ENCODE measurements around the gene NKIRAS1.

NKIRAS1 gene

DNA sequence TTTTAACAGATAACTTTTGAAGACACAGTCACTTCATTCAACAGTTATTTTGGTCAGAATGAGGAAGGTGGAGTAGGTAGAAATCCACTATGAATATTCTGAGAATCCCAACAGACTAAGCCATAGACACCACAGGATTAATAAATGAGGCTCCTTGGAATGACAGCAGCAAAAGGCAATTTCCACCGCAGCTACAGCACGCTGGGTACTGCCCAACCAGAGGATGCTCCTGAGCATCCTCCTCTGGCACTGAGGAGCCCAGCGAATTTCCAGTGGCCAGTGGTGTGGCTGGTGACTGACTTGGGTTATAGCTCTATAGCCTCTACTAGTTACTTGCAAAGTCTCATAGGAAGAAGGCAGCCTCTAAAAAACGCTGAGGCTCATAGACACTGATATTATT is 24.6 kb upstream of the NKIRAS1 start:
- no peak for ATAC-seq
- TF ChIP-seq ZFP30 (CRISPR knock-in tag; IDR thresholded peaks at IDR 0.05) (no peak), ESRRG (CRISPR knock-in tag; IDR thresholded peaks at IDR 0.05) (no peak), ZNF565 (CRISPR knock-in tag; conservative IDR thresholded peaks at IDR 0.05; ENCODE audit: low read depth) (no peak), ZNF70 (CRISPR knock-in tag; IDR thresholded peaks at IDR 0.05) (no peak)

DNA sequence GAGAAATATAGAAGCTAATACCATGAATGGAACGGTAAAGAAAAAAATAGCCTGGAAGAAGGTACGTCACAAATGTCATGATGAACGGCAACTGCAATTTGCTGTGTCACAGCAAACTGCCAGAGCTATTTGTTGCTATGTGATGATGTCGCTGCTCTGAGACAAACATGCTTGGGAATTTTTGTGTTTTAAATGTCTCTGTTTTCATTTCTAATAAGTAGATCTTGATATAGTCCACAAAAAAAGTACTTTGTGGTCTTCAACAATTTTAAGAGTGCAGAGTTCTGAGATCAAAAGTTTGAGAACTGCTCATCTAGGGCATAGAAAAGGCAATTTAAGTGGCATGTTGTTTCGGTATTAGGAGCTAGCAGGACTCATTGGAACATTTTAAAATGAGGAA is 24.0 kb upstream of the NKIRAS1 start:
- 0 out of 2 replicates have a peak, but pooled peaks have one; percentile 31 for TF ChIP-seq ISL1 (CRISPR knock-in tag; IDR thresholded peaks at IDR 0.05)
- no peak for TF ChIP-seq ZC3H10 (CRISPR knock-in tag; IDR thresholded peaks at IDR 0.05)
- TF ChIP-seq ZNF70 (CRISPR knock-in tag; IDR thresholded peaks at IDR 0.05): no peak
- TF ChIP-seq ZNF565 (CRISPR knock-in tag; conservative IDR thresholded peaks at IDR 0.05; ENCODE audit: low read depth): no peak
- no peak for TF ChIP-seq RARB (CRISPR knock-in tag; IDR thresholded peaks at IDR 0.05)
- no peak for ATAC-seq

DNA sequence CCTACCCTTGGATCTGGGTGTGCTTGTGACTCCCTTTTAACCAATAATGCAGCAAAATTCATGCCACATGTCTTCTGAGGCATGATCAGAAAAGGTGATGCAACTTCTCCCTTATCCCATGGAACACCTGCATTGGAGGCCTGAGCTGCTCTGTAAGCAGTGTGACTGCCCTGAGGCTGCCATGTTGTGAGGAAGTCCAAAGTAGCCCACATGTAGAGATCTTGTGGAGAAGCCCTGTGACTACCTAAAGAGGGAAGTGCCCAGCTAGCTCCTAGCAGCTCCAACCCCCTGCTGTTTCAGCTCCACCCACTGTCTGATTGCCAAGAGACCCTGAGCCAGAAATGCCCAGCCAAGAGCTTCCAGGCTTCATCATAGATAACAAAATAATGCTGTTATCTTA is 21.9 kb upstream of the NKIRAS1 start:
- TF ChIP-seq ZNF565 (CRISPR knock-in tag; conservative IDR thresholded peaks at IDR 0.05; ENCODE audit: low read depth): peak; percentile 83
- TF ChIP-seq, protein P1, sequence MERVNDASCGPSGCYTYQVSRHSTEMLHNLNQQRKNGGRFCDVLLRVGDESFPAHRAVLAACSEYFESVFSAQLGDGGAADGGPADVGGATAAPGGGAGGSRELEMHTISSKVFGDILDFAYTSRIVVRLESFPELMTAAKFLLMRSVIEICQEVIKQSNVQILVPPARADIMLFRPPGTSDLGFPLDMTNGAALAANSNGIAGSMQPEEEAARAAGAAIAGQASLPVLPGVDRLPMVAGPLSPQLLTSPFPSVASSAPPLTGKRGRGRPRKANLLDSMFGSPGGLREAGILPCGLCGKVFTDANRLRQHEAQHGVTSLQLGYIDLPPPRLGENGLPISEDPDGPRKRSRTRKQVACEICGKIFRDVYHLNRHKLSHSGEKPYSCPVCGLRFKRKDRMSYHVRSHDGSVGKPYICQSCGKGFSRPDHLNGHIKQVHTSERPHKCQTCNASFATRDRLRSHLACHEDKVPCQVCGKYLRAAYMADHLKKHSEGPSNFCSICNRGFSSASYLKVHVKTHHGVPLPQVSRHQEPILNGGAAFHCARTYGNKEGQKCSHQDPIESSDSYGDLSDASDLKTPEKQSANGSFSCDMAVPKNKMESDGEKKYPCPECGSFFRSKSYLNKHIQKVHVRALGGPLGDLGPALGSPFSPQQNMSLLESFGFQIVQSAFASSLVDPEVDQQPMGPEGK (CRISPR knock-in tag; IDR thresholded peaks at IDR 0.05; ENCODE audit: borderline replicate concordance): no peak
- no peak for ATAC-seq

DNA sequence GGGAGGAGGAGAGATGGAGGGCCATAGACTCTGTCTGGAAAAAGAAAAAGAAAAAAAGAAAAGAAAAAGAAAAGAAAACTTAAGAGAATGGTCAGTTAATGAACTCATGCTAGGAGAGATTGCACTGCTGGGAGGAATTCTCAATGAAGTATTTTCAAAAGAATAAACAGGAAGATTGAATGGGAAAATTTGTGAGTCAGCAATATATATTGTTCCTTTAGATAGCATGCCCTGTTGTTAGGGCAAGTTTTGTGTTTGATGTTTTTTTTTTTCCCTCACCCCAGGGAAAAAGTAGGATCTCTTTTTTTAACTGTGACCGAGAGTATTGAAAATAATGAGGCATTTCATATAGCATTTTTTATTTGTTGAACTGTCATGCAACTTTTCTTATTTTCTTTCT is 20.5 kb upstream of the NKIRAS1 start:
- TF ChIP-seq ZC3H10 (CRISPR knock-in tag; IDR thresholded peaks at IDR 0.05): no peak
- no peak for TF ChIP-seq ZFP3 (CRISPR knock-in tag; IDR thresholded peaks at IDR 0.05)
- TF ChIP-seq GLIS3 (CRISPR knock-in tag; IDR thresholded peaks at IDR 0.05): no peak
- TF ChIP-seq ZNF8 (CRISPR knock-in tag; IDR thresholded peaks at IDR 0.05): no peak
- no peak for TF ChIP-seq ISL1 (CRISPR knock-in tag; IDR thresholded peaks at IDR 0.05)
- no peak for TF ChIP-seq ZFP30 (CRISPR knock-in tag; IDR thresholded peaks at IDR 0.05)
- TF ChIP-seq CSDC2 (CRISPR knock-in tag; IDR thresholded peaks at IDR 0.05): no peak
- no peak for TF ChIP-seq SNAI2 (CRISPR knock-in tag; IDR thresholded peaks at IDR 0.05)
- TF ChIP-seq, protein P2, sequence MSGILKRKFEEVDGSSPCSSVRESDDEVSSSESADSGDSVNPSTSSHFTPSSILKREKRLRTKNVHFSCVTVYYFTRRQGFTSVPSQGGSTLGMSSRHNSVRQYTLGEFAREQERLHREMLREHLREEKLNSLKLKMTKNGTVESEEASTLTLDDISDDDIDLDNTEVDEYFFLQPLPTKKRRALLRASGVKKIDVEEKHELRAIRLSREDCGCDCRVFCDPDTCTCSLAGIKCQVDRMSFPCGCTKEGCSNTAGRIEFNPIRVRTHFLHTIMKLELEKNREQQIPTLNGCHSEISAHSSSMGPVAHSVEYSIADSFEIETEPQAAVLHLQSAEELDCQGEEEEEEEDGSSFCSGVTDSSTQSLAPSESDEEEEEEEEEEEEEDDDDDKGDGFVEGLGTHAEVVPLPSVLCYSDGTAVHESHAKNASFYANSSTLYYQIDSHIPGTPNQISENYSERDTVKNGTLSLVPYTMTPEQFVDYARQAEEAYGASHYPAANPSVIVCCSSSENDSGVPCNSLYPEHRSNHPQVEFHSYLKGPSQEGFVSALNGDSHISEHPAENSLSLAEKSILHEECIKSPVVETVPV (CRISPR knock-in tag; IDR thresholded peaks at IDR 0.05): no peak
- TF ChIP-seq, protein P3, sequence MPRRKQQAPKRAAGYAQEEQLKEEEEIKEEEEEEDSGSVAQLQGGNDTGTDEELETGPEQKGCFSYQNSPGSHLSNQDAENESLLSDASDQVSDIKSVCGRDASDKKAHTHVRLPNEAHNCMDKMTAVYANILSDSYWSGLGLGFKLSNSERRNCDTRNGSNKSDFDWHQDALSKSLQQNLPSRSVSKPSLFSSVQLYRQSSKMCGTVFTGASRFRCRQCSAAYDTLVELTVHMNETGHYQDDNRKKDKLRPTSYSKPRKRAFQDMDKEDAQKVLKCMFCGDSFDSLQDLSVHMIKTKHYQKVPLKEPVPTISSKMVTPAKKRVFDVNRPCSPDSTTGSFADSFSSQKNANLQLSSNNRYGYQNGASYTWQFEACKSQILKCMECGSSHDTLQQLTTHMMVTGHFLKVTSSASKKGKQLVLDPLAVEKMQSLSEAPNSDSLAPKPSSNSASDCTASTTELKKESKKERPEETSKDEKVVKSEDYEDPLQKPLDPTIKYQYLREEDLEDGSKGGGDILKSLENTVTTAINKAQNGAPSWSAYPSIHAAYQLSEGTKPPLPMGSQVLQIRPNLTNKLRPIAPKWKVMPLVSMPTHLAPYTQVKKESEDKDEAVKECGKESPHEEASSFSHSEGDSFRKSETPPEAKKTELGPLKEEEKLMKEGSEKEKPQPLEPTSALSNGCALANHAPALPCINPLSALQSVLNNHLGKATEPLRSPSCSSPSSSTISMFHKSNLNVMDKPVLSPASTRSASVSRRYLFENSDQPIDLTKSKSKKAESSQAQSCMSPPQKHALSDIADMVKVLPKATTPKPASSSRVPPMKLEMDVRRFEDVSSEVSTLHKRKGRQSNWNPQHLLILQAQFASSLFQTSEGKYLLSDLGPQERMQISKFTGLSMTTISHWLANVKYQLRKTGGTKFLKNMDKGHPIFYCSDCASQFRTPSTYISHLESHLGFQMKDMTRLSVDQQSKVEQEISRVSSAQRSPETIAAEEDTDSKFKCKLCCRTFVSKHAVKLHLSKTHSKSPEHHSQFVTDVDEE (CRISPR knock-in tag; IDR thresholded peaks at IDR 0.05): no peak
- no peak for ATAC-seq

DNA sequence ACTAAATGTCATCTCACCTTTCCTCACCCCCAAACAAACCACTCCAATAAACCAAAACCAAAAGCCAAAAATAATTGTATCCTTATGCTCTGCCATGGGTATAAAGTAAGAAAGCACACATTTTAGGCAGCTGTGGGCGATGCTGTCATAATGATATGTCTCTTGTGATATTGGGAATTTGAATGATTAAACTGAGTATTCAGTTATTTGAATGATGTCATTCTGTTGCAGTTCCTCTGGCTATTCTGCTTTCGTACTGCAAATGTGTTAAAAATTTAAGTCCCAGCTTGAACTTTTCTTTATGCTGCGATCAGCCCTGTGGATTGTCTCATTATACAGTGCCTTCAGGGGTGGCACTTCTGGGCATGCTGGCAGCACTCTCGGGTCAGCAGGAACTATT is 17.5 kb upstream of the NKIRAS1 start:
- TF ChIP-seq ARNTL (CRISPR knock-in tag; IDR thresholded peaks at IDR 0.05; ENCODE audit: borderline replicate concordance, low read depth): no peak
- TF ChIP-seq ZNF8 (CRISPR knock-in tag; IDR thresholded peaks at IDR 0.05): no peak
- TF ChIP-seq OSR1 (CRISPR knock-in tag; IDR thresholded peaks at IDR 0.05): no peak
- TF ChIP-seq, protein P3 (CRISPR knock-in tag; IDR thresholded peaks at IDR 0.05): no peak
- TF ChIP-seq, protein P4, sequence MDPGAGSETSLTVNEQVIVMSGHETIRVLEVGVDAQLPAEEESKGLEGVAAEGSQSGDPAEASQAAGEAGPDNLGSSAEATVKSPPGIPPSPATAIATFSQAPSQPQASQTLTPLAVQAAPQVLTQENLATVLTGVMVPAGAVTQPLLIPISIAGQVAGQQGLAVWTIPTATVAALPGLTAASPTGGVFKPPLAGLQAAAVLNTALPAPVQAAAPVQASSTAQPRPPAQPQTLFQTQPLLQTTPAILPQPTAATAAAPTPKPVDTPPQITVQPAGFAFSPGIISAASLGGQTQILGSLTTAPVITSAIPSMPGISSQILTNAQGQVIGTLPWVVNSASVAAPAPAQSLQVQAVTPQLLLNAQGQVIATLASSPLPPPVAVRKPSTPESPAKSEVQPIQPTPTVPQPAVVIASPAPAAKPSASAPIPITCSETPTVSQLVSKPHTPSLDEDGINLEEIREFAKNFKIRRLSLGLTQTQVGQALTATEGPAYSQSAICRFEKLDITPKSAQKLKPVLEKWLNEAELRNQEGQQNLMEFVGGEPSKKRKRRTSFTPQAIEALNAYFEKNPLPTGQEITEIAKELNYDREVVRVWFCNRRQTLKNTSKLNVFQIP (CRISPR knock-in tag; IDR thresholded peaks at IDR 0.05; ENCODE audit: borderline replicate concordance, low read depth): no peak
- no peak for TF ChIP-seq TOX (CRISPR knock-in tag; IDR thresholded peaks at IDR 0.05; ENCODE audit: borderline replicate concordance)
- no peak for TF ChIP-seq ISL1 (CRISPR knock-in tag; IDR thresholded peaks at IDR 0.05)
- no peak for TF ChIP-seq SNAI2 (CRISPR knock-in tag; IDR thresholded peaks at IDR 0.05)
- no peak for TF ChIP-seq ZC3H10 (CRISPR knock-in tag; IDR thresholded peaks at IDR 0.05)
- no peak for TF ChIP-seq ZFP3 (CRISPR knock-in tag; IDR thresholded peaks at IDR 0.05)
- no peak for ATAC-seq

Measured in SK-N-SH treated with all-trans-retinoic acid at 6 μM for 48 hours (cell line).